Activated CD4-positive, alpha-beta T cell treated with anti-CD3 and anti-CD28 coated beads, Interleukin-2, amount 50 U/mL, for 16 hours (primary cell): ENCODE data around the gene ANTXR1.

Source experiments
- DNase-seq: peaks from one replicate; pipeline ENCODE4 v3.0.0-alpha.2; 2020

The ANTXR1 gene

GRCh38 chr2:69075486-69075885 is 62.5 kb downstream of the ANTXR1 start:
- DNase-seq: no peak

DNA sequence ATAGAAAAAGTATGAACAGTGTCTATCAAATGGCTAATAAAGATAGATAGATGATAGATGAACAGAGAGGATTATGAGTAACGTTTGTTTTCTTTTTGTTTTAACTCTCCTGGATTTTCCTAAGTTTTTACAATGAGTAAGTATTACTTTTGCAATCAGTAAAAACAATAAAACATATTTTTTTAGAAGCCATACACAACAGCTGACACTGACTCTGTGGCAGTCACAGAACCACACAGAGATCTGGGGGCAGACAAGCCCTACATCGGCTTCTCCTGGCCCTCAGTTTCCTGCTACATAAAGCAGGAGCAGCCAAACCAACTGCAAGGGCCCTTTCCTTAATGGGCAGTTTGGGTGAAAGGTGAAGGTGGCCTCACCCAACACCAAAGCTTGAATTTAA is 63.6 kb downstream of the ANTXR1 start:
- no peak for DNase-seq

DNA sequence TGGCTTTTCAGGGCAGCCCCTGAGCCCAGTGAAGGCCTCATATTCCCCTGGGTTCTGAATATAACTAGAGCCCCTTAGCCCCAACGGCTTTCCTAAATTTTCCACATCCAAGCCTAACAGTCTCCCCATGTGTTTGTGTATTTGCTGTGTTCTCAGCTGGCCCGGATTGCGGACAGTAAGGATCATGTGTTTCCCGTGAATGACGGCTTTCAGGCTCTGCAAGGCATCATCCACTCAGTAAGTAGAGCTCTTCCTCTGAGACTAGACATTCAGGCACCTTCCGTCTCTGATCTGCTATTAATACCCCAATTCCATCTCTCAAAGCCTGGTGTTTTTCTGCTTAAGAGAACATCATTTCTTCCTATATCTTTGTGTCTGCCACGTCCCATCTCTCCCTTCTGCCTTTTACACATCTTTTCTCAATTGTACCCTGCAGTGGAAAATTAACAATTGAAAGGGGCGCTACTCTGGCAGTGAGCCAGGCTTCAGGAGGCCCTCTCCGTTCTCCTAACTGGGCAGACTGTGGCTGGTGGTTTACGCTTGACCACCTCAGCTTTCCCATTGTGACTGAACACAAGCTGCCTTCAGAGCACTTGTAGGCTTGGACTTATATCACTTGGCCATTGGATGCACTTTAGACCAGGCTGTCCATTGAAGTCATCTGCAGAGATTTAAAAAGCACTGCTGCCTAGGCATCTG is 64.4 kb downstream of the ANTXR1 start:
- DNase-seq: no peak

DNA sequence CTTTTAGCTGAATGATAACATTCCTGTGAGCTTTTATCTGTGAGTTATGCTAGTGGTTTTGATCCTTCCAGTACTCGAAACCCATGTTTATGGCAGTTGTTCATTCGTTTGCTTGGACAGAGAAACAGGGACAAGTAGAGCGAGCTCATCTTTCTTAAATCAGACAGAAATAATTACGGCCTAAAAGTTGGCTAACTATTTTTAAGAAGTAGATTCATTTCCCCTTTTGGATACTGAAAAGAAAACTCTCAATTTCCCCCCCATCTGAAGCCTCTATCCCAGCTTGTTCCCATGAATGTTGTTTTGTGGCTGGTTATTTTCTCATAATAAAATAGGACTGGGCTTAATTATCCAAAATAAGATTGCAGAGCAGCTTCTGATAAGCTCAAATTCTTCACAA is 67.1 kb downstream of the ANTXR1 start:
- DNase-seq: no peak

- no peak for DNase-seq
Measured at GRCh38 chr2:69081001-69081580, 68.1 kb downstream of the ANTXR1 start.

GRCh38 chr2:69081757-69082156 is 68.8 kb downstream of the ANTXR1 start:
- DNase-seq: no peak

- no peak for DNase-seq
Measured at GRCh38 chr2:69082430-69082997, 69.5 kb downstream of the ANTXR1 start.

DNA sequence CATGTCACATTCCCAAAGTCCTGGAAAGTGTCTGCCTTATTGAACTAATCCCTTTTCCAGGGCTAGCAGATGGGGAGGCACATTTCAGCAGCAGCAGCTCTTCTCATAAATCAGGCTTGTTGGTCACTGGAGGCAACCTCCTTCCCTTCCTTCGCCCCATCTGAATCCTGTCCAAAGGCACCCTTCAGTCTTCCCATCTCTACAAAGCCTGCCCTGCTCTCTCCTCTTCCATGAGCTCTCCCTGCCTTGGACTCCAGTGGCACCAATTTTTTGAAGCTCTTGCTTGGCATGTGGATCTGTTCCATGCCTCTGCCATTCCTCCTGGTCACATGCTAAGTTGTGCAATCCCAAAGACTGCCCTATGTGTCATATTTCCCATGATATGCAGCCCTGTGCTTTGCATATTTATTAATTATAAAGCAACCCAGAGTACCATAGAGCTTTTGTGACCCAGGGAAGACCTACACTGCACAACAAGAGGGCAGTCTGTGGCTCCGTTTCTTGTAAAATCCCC is 70.3 kb downstream of the ANTXR1 start:
- DNase-seq: no peak

DNA sequence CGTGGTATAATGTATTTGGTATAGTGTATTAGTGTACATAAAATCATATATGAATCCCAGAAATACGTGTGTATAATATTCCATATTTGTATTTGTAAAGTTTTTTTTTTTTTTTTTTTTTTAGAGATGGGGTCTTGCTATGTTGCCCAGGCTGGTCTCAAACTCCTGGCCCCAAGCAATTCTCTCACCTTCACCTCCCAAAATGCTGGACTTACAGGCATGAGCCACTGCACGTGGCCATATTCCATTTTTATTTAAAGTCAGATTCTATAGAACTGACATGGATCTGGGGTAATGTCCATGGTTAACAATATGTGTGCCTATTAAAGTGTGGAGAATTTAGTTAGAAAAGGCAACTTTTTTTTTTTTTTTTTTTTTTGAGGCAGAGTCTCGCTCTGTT is 71.5 kb downstream of the ANTXR1 start:
- DNase-seq: no peak

DNA sequence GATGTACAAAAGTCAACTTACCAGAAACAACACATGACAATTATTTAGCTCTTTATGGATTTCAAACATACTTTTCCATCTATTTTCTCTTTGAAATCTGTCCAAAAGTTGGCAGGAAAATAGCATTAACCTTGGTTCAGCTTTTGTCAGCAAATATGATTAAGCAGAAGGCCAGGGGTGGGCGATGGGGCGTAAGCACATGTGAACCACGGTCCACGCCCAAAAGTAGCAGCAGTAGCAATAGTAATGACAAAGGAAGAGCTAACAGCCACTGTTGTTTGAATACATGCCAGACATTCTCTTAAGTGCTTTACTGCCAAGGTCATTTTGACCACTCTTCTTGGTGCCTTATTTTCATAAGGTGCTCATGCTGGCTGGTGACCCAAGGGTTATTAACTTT is 73.5 kb downstream of the ANTXR1 start:
- DNase-seq: no peak

- no peak for DNase-seq
Measured at GRCh38 chr2:69087211-69087911, 74.4 kb downstream of the ANTXR1 start.

DNA sequence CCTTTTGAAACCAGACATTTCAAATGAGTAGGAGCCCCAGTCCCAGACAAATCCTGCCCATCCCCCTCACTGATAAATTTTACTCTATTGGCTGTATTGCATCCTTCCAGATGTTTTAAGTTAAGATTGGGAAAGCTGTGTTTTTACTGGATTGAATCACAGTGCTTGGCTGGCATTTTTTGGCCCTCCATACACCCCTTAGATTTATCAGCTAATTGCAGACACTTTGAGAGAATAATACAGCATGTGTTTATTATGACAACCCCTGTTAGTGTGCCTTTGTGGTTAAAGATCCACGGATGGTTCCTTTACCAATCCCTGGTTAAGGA is 74.9 kb downstream of the ANTXR1 start:
- no peak for DNase-seq

GRCh38 chr2:69088466-69088865 is 75.5 kb downstream of the ANTXR1 start:
- no peak for DNase-seq

DNA sequence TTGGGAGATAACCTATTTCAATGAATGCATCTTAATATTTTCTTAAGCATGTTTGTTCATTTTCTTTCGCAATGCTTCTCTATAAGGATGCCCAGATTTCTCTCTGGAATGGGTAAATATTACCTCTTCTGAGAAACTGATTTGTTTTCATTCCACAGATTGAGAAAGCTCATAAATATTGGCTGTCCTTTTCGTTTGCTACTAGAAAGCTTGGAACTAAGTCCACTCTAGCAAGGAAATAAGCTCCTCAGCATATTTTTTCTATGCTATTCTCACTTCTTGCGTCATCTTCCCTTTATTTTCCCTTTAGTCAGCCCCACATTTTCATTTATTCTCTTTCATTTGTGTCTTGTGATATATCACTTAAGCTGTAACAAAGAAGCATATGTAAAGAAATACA is 76.3 kb downstream of the ANTXR1 start:
- DNase-seq: no peak

- no peak for DNase-seq
Measured at GRCh38 chr2:69089998-69090397, 77.0 kb downstream of the ANTXR1 start.

- DNase-seq: no peak
Measured at GRCh38 chr2:69090820-69091219, 77.8 kb downstream of the ANTXR1 start.

- DNase-seq: no peak
Measured at GRCh38 chr2:69092857-69093256, 79.9 kb downstream of the ANTXR1 start.

DNA sequence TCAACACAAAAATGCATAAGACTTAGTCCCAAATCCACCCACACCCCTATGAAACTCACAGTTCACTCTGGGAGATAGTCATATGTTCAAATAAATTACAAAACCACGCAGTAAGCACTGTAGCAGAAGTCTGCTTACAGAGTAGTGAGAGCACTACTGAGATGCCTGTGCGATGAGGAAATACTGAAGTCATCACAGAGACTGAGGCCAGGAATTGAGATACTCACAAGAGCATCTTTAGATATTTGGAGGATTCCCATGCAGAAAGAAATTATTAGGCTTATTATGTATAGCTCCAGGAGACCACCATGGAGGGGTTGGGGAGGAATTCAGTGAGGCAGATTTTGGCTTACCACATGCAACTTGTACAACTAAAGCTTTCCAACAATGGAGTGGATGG is 82.3 kb downstream of the ANTXR1 start:
- DNase-seq: no peak

DNA sequence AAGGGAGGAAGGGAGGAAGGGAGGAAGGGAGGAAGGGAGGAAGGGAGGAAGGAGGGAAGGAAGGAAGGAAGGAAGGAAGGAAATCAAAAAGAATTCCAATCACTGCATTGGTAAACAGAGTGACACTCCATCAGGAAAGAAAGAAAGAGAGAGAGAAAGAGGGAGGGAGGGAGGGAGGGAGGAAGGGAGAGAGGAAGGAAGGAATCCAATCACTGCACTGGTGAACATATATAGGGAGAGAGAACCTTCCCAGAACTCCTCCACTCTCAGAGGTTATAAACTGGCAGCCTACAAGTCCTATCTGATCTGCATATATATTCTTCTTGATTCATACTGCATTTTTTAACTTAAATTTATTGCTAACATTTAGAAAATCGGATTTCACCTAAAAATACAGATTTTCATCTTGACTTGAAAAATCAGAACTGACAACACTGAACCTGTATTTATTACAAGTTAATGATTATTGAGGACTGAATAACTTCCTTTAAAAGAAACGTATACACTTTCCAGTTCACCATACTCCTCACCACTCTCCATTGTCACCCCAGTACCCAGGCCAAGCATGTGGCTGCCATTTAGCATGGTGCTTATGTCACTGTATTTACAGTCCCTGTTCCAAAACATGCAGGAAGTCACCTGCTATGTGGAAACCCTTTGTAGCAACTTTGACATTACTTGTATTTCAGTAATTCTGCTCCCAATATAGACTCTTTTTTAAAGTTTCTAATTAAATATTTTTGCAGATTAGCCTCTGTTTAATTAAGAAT is 83.5 kb downstream of the ANTXR1 start:
- DNase-seq: no peak

- DNase-seq: no peak
Measured at GRCh38 chr2:69097148-69097610, 84.2 kb downstream of the ANTXR1 start.

DNA sequence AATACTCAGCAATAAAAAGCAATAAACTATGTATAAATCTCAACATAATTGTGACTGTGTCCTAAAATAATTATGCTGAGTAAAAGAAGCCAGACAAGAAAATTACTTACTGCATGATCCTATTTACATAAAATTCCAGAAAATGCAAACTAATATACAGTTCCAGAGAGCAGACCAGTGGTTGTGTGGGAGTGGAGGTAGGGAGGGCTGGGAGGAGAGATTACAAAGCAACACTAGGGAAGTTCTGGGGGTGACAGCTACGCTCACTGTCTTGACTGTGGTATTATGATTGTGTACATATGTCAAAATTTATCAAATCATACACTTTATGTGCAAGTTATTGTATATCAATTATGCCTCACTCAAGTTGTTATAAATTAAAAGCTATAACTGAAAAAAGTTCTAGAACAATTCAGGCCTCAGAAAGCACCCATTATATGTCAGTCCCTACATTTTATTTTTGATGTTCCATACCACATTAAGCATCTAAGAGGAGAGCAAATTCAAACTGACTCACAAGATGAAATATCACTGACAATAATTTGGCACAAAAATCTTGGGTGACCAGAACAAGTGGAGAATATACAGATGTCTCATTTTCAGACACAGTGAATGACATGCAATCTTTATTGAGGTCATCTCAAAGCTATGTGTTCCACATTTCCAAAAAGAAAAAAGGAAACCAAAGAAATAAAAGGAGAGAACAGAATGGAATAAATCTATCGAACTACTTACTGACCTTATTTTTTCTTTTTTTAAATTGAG is 85.1 kb downstream of the ANTXR1 start:
- DNase-seq: no peak

GRCh38 chr2:69099541-69099940 is 86.6 kb downstream of the ANTXR1 start:
- no peak for DNase-seq
